ENCODE measurements around the gene PTPRM. TPM values are rescaled to one million over a fixed set of nuclear protein-coding genes. Genes with fewer than 3 reads are reported as not detected.

PTPRM gene
- polyA plus RNA-seq, 1 donor (not counting 4 experiments of a cell fraction or from before 2014, with no cell fraction given): 54.5 TPM

- FAIRE-seq: no peak
- Histone ChIP-seq H3K36me3 (ENCODE audit: control insufficient read depth in 2 of 2, extremely low read depth in 1 of 2, insufficient read depth in 2 of 2, low read length in 2 of 2) (peaks cover 0 to 2% of the 10 kb centered on the region in 2 experiments), H2AFZ (ENCODE audit: control insufficient read depth, low read length) (no peak overlapping the region), H3K4me2 (ENCODE audit: control insufficient read depth, extremely low read depth, insufficient read depth, low read depth, low read length) (no peak overlapping the region), H3K27me3 (ENCODE audit: control insufficient read depth, extremely low read depth, insufficient read depth, low read length) (no peaks in the 10 kb centered on the region), H3K9me3 (ENCODE audit: control insufficient read depth, low read depth, low read length) (no peaks in the 10 kb centered on the region), H3K4me1 (ENCODE audit: control insufficient read depth, extremely low read depth, insufficient read depth, low read length) (no peaks in the 10 kb centered on the region), H3K79me2 (ENCODE audit: control insufficient read depth, insufficient read depth, low read length) (no peaks in the 10 kb centered on the region), H3K27ac (ENCODE audit: control insufficient read depth, insufficient read depth, low read length) (no peak overlapping the region), H4K20me1 (ENCODE audit: control insufficient read depth, extremely low read depth, insufficient read depth, low read length) (no peaks in the 10 kb centered on the region), H3K9me1 (ENCODE audit: control insufficient read depth, extremely low read depth, insufficient read depth, low read length) (no peaks in the 10 kb centered on the region), H3K4me3 (ENCODE audit: control insufficient read depth in 2 of 3, extremely low read depth in 1 of 3, insufficient read depth in 2 of 3, low read depth in 1 of 3, low read length in 3 of 3) (no peak overlapping the region), H3K9ac (ENCODE audit: control insufficient read depth, extremely low read depth, insufficient read depth, low read length) (no peak overlapping the region)
- dilution Hi-C loops (cut with MboI; ENCODE audit: extremely low pct_ligation_motif_present, low sequenced_read_pairs): no loop called here
- TF ChIP-seq CTCF (optimal IDR thresholded peaks at IDR 0.05 in 1 of 3, IDR thresholded peaks at IDR 0.05 in 1 of 3, conservative IDR thresholded peaks at IDR 0.05 in 1 of 3; ENCODE audit: extremely low read depth in 1 of 3, insufficient read depth in 2 of 3, low read length in 3 of 3) (no peak), EZH2 (IDR thresholded peaks at IDR 0.05; ENCODE audit: low read length) (no peak)
- DNase-seq (ENCODE audit: low read depth, low spot score): no peak
Observed at GRCh38 chr18:8097927-8098326, 530.8 kb downstream of the PTPRM start.

DNA sequence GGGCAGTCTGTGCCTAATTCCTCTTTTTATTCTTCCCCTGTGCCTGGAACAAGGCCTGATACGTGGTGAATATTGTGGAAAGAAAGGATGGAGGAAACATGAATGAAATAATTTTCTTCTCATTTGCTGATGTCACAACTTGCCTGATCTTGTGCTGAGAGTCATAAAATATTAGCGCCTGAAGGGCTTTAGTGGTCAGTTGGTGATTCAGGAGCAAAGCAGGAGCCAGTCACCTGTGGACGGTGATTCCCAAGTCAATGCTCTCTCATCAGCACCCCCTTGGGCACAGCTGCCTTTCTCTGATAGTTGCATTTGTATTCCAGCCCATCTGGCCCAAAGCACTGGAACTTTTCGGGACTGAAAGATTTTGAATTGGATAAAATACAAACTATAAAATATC, 539.5 kb downstream of the PTPRM start:
- no peaks in the 10 kb centered on the region for H3K79me2 ChIP-seq (ENCODE audit: control insufficient read depth, insufficient read depth, low read length)
- TF ChIP-seq EZH2 (IDR thresholded peaks at IDR 0.05; ENCODE audit: low read length): no peak
- TF ChIP-seq CTCF (optimal IDR thresholded peaks at IDR 0.05 in 1 of 3, IDR thresholded peaks at IDR 0.05 in 1 of 3, conservative IDR thresholded peaks at IDR 0.05 in 1 of 3; ENCODE audit: extremely low read depth in 1 of 3, insufficient read depth in 2 of 3, low read length in 3 of 3): peak in 1 of 3 experiments; percentile 29
- no peaks in the 10 kb centered on the region for H4K20me1 ChIP-seq (ENCODE audit: control insufficient read depth, extremely low read depth, insufficient read depth, low read length)
- peak; percentile 54 for DNase-seq (ENCODE audit: low read depth, low spot score)
- H3K9me3 ChIP-seq (ENCODE audit: control insufficient read depth, low read depth, low read length): no peaks in the 10 kb centered on the region
- H2AFZ ChIP-seq (ENCODE audit: control insufficient read depth, low read length): peak overlapping the region; percentile 62
- peak overlapping the region in 1 of 3 experiments; percentile 13 for H3K4me3 ChIP-seq (ENCODE audit: control insufficient read depth in 2 of 3, extremely low read depth in 1 of 3, insufficient read depth in 2 of 3, low read depth in 1 of 3, low read length in 3 of 3)
- peak; percentile 86 for FAIRE-seq
- H3K27me3 ChIP-seq (ENCODE audit: control insufficient read depth, extremely low read depth, insufficient read depth, low read length): no peaks in the 10 kb centered on the region
- H3K36me3 ChIP-seq (ENCODE audit: control insufficient read depth in 2 of 2, extremely low read depth in 1 of 2, insufficient read depth in 2 of 2, low read length in 2 of 2): no peaks in the 10 kb centered on the region
- H3K27ac ChIP-seq (ENCODE audit: control insufficient read depth, insufficient read depth, low read length): peak overlapping the region; percentile 27
- H3K4me2 ChIP-seq (ENCODE audit: control insufficient read depth, extremely low read depth, insufficient read depth, low read depth, low read length): peak overlapping the region; percentile 54
- dilution Hi-C loops (cut with MboI; ENCODE audit: extremely low pct_ligation_motif_present, low sequenced_read_pairs): no loop called here
- no peaks in the 10 kb centered on the region for H3K9me1 ChIP-seq (ENCODE audit: control insufficient read depth, extremely low read depth, insufficient read depth, low read length)
- H3K9ac ChIP-seq (ENCODE audit: control insufficient read depth, extremely low read depth, insufficient read depth, low read length): no peak overlapping the region
- peaks cover 13% of the 10 kb centered on the region for H3K4me1 ChIP-seq (ENCODE audit: control insufficient read depth, extremely low read depth, insufficient read depth, low read length)
